SU-DHL-6 (cell line): Measurements from ENCODE around the gene PLK2.

Source experiments
- H2AFZ ChIP-seq: fragments of 200-600 bp; sonication (generic); 2 replicates; pipeline ENCODE4 v1.6.1; 2014; ENCODE audit warnings: low read depth, mild to moderate bottlenecking, moderate library complexity, mixed read lengths, antibody characterized with exemption, low read length; ENCODE audit not compliant: severe bottlenecking
- H3F3A ChIP-seq: fragments of 200-600 bp; shearing (Covaris generic); 2 replicates; pipeline ENCODE4 v1.6.0; 2016; ENCODE audit warnings: antibody characterized with exemption, mild to moderate bottlenecking; ENCODE audit not compliant: insufficient read depth
- H3K27ac ChIP-seq: fragments of 200-600 bp; sonication (generic); 2 replicates; pipeline ENCODE4 v1.5.1; 2016; ENCODE audit warnings: low read depth, mild to moderate bottlenecking, low read length, moderate library complexity, mixed read lengths
- H3K27me3 ChIP-seq: fragments of 200-600 bp; sonication (generic), shearing (Covaris generic); 2 replicates; pipeline ENCODE4 v1.6.0; 2014; ENCODE audit warnings: mild to moderate bottlenecking, low read length
- H3K36me3 ChIP-seq: fragments of 200-600 bp; sonication (generic); 2 replicates; pipeline ENCODE4 v1.6.1; 2014; ENCODE audit warnings: mild to moderate bottlenecking, low read length, mixed read lengths
- H3K4me2 ChIP-seq: fragments of 300-600, 200-600 bp; shearing (Covaris generic), sonication (generic); 2 replicates; pipeline ENCODE4 v1.6.0; 2014; ENCODE audit warnings: low read length, low read depth, mild to moderate bottlenecking; ENCODE audit not compliant: poor library complexity, severe bottlenecking
- H3K4me3 ChIP-seq: fragments of 200-600 bp; sonication (generic); 2 replicates; pipeline ENCODE4 v1.5.1; 2014; ENCODE audit warnings: antibody characterized with exemption, low read length, mild to moderate bottlenecking, mixed read lengths; ENCODE audit not compliant: insufficient read depth, poor library complexity, severe bottlenecking
- H3K79me2 ChIP-seq: fragments of 200-600 bp; sonication (generic); 2 replicates; pipeline ENCODE4 v1.6.1; 2014; ENCODE audit warnings: mild to moderate bottlenecking, low read length, moderate library complexity; ENCODE audit not compliant: insufficient read depth
- H3K9ac ChIP-seq: fragments of 200-600 bp; sonication (generic); 2 replicates; pipeline ENCODE4 v1.7.0; 2014; ENCODE audit warnings: mild to moderate bottlenecking, low read length
- H3K9me2 ChIP-seq: fragments of 200-600 bp; sonication (generic); replicated peaks from 2 replicates; pipeline ENCODE4 v1.6.1; 2014; ENCODE audit warnings: low read length; ENCODE audit not compliant: insufficient read depth
- H3K9me3 ChIP-seq: fragments of 200-600 bp; sonication (generic); 2 replicates; pipeline ENCODE4 v1.6.1; 2014; ENCODE audit warnings: low read length, mixed read lengths; ENCODE audit not compliant: insufficient read depth
- H4K20me1 ChIP-seq: fragments of 200-600 bp; sonication (generic); 2 replicates; pipeline ENCODE4 v1.6.1; 2014; ENCODE audit warnings: low read depth, mild to moderate bottlenecking, antibody characterized with exemption, low read length, moderate library complexity, mixed read lengths
- CTCF ChIP-seq: fragments of 200-600 bp; sonication (generic); IDR thresholded peaks from one replicate; pipeline ENCODE4 v1.5.1; 2017; ENCODE audit warnings: antibody characterized with exemption, mild to moderate bottlenecking, low read length, moderate library complexity; ENCODE audit not compliant: insufficient read depth, poor library complexity, severe bottlenecking
- EZH2phosphoT487 ChIP-seq: fragments of 200-600 bp; sonication (generic), shearing (Covaris generic); conservative IDR thresholded peaks from 2 replicates; pipeline ENCODE4 v1.6.1; 2018; ENCODE audit warnings: mild to moderate bottlenecking, antibody characterized with exemption, low read length, moderate library complexity, mixed read lengths

Gene PLK2

GRCh38 chr5:58406394-58406793 is 53.5 kb downstream of the PLK2 start:
- H3K4me2 ChIP-seq: no peak overlapping the region
- TF ChIP-seq EZH2phosphoT487 (no peak), CTCF (no peak)
- H3K27ac ChIP-seq: no peak overlapping the region

GRCh38 chr5:58405175-58405574 is 54.7 kb downstream of the PLK2 start:
- no peaks in the 10 kb centered on the region for H3K9me3 ChIP-seq
- no peak overlapping the region for H3K9ac ChIP-seq
- H3K9me2 ChIP-seq: no peaks in the 10 kb centered on the region
- H2AFZ ChIP-seq: no peak overlapping the region
- TF ChIP-seq EZH2phosphoT487 (no peak), CTCF (no peak)
- no peaks in the 10 kb centered on the region for H3K27me3 ChIP-seq
- H3K36me3 ChIP-seq: no peaks in the 10 kb centered on the region
- H3K4me3 ChIP-seq: no peak overlapping the region
- H4K20me1 ChIP-seq: no peaks in the 10 kb centered on the region
- H3K27ac ChIP-seq: no peak overlapping the region
- H3K79me2 ChIP-seq: no peaks in the 10 kb centered on the region
- H3K4me2 ChIP-seq: no peak overlapping the region
- no peaks in the 10 kb centered on the region for H3F3A ChIP-seq

More at GRCh38 chr5:58406394-58406793, 53.5 kb downstream of the PLK2 start:
- Histone ChIP-seq H3K79me2 (no peaks in the 10 kb centered on the region), H3K9me2 (no peaks in the 10 kb centered on the region), H4K20me1 (no peaks in the 10 kb centered on the region), H3K4me3 (no peak overlapping the region), H3K9ac (no peak overlapping the region), H3K27me3 (no peaks in the 10 kb centered on the region), H3K9me3 (no peaks in the 10 kb centered on the region), H3F3A (no peaks in the 10 kb centered on the region), H3K36me3 (no peaks in the 10 kb centered on the region), H2AFZ (no peak overlapping the region)

- Histone ChIP-seq H3K9me3 (no peaks in the 10 kb centered on the region), H3K27me3 (no peaks in the 10 kb centered on the region), H3K27ac (no peak overlapping the region), H3K4me2 (no peak overlapping the region), H4K20me1 (no peaks in the 10 kb centered on the region), H3K9me2 (no peaks in the 10 kb centered on the region), H3F3A (no peaks in the 10 kb centered on the region), H2AFZ (no peak overlapping the region), H3K36me3 (no peaks in the 10 kb centered on the region), H3K9ac (no peak overlapping the region), H3K4me3 (no peak overlapping the region), H3K79me2 (no peaks in the 10 kb centered on the region)
- no peak for TF ChIP-seq EZH2phosphoT487
- no peak for TF ChIP-seq CTCF
These were observed 55.2 kb downstream of the PLK2 start for GRCh38 chr5:58404734-58405133.
